Natural killer cell treated with Interleukin-12 subunit alpha and Interleukin-12 subunit beta and Interleukin-15 and Interleukin-18, amount 100 ng/mL, for 72 hours (primary cell): ENCODE results near the gene B3GALT6. TPM values are rescaled to one million over a fixed set of nuclear protein-coding genes. Genes with fewer than 3 reads are reported as not detected.
A peak's percentile ranks its signal among the peaks of the same experiment; 100 is the strongest.
"Not testable (repeated sequence)": the region's sequence is repeated elsewhere in the genome, so short reads cannot be mapped to it uniquely, and the experiment has no call there.

Source experiments
- ATAC-seq, 2 donors: fragments of 150-1000 bp; cut with Tn5 transposase in 1 of 2; sonication (Bioruptor Pico), chemical (Tn5 transposase) in 1 of 2; 2 replicates each; pipeline ENCODE4 v1.10.0; 2021
- DNase-seq: peaks from one replicate; pipeline ENCODE4 v3.0.0; 2022; ENCODE audit warnings: low spot score
- H3K27ac Mint-ChIP-seq, 2 donors: 1 replicate in 1 of 2; 2 replicates in 1 of 2; pipeline ENCODE4 v1.8.0; 2022; ENCODE audit warnings: mixed read lengths in 2 of 2, mild to moderate bottlenecking in 1 of 2, moderate library complexity in 1 of 2
- H3K27me3 Mint-ChIP-seq, 2 donors: 1 replicate in 1 of 2; 2 replicates in 1 of 2; pipeline ENCODE4 v1.8.0; 2022; ENCODE audit warnings: mixed read lengths in 2 of 2
- H3K36me3 Mint-ChIP-seq: one replicate; pipeline ENCODE4 v1.8.0; 2022; ENCODE audit warnings: mixed read lengths
- H3K4me1 Mint-ChIP-seq, 2 donors: 1 replicate in 1 of 2; 2 replicates in 1 of 2; pipeline ENCODE4 v1.8.0; 2022; ENCODE audit warnings: low read depth in 2 of 2, mixed read lengths in 2 of 2, mild to moderate bottlenecking in 1 of 2
- H3K4me3 Mint-ChIP-seq: one replicate; pipeline ENCODE4 v1.8.0; 2022; ENCODE audit warnings: mixed read lengths
- H3K9me3 Mint-ChIP-seq: 2 replicates; pipeline ENCODE4 v1.8.0; 2022; ENCODE audit warnings: mixed read lengths
- total RNA-seq, 2 donors: library from RNA; stranded (reverse); gene quantifications; one replicate each; pipeline ENCODE4 v1.2.3, GENCODE V29; 2022

Gene B3GALT6
- 10 to 100 TPM; 23.8 to 28.1 TPM for total RNA-seq

DNA sequence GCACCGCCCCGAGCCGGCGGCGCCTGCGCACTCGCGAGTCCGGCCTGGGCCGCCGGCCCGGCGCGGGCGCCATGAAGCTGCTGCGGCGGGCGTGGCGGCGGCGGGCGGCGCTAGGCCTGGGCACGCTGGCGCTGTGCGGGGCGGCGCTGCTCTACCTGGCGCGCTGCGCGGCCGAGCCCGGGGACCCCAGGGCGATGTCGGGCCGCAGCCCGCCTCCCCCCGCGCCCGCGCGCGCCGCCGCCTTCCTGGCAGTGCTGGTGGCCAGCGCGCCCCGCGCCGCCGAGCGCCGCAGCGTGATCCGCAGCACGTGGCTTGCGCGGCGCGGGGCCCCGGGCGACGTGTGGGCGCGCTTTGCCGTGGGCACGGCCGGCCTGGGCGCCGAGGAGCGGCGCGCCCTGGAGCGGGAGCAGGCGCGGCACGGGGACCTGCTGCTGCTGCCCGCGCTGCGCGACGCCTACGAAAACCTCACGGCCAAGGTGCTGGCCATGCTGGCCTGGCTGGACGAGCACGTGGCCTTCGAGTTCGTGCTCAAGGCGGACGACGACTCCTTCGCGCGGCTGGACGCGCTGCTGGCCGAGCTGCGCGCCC is at the start of gene B3GALT6:
Gene B3GALT6, plus strand, starts transcription at position 30 of the 588 bp plus-strand sequence. Its CDS starts 42 bp downstream, at position 72.
- ATAC-seq, result no peak
- Mint-ChIP-seq H3K9me3 (no peaks in the 10 kb centered on the region), H3K27ac (peak within 1 kb of the TSS; percentile 90 to 95), H3K4me1 (peaks cover 22 to 24% of the 10 kb centered on the region in 2 donors), H3K27me3 (no peaks in the 10 kb centered on the region), H3K36me3 (peaks cover 18% of the 10 kb centered on the region), H3K4me3 (peak within 1 kb of the TSS; percentile 98)
- no peak for DNase-seq

DNA sequence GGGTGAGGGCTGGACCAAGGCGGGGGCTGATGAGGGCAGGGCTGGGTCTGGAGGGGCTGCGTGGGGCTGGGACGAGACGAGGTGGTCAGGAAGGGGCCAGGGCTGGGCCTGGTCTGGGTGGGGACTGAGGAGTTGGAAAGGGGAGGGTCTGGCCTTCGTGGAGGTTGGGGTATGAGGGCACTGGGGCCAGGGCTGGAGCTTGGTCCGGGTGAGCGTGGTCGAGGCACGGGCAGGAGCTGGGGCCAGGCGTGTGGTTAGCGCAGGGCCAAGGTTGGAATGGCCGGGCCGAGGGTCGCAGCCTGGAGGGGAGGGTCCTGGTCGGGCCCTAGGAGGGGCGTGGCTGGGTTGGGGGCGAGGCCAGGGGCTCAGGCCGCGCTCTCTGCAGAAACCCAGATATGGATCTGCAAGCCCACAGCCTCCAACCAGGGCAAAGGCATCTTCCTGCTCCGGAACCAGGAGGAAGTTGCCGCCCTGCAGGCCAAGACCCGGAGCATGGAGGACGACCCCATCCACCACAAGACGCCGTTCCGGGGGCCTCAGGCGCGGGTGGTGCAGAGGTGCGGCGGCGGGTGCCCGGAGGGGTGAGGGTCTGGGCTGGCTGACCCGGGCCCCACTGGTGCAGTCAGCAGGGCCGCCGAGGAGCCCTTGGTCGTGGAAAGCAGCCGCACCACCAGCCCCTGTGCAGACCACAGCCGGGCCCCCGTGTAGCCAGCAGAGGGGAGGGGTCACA is 49.4 kb upstream of the B3GALT6 start:
- no peaks in the 10 kb centered on the region for H3K36me3 Mint-ChIP-seq

DNA sequence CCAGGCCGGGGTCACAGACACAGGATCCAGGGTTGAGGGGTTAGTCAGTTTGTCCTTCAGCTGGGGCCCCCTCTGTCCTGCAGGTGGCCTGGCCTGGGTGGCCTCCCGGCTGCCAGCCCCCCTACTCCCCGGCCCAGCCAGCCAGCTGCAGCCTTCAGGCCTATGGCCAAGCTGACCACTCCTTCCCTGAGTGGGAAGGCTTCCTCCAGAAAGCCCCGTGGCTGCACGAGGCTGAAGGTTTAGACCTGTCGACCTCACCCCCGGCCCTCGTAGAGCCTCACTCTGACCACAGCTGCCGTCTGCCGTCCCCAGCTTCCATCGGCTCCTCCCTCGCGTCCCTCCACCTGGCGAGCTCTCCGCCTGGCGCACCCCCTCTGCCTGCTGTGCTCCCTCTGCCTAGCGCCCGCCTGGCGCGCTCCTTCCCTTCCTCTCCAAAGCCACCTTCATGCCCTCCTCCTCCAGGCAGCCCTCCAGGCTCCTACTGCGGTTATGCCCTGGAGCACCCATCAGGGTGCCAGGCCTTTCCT is 48.8 kb upstream of the B3GALT6 start:
- Mint-ChIP-seq H3K9me3 (no peaks in the 10 kb centered on the region), H3K27me3 (peaks cover 0 to 4% of the 10 kb centered on the region in 2 donors), H3K27ac (peak overlapping the region in 1 of 2 donors; percentile 42), H3K36me3 (no peaks in the 10 kb centered on the region), H3K4me1 (peaks cover 8 to 24% of the 10 kb centered on the region in 2 donors), H3K4me3 (no peak overlapping the region)
- DNase-seq (peak; percentile 52), ATAC-seq (no peak)

More for the DNA sequence above, 49.4 kb upstream of the B3GALT6 start:
- peak; percentile 56 for DNase-seq
- H3K27me3 Mint-ChIP-seq, result peaks cover 0 to 4% of the 10 kb centered on the region in 2 donors
- H3K4me1 Mint-ChIP-seq, result peaks cover 8 to 24% of the 10 kb centered on the region in 2 donors
- no peak overlapping the region for H3K4me3 Mint-ChIP-seq
- no peak overlapping the region for H3K27ac Mint-ChIP-seq
- H3K9me3 Mint-ChIP-seq, result no peaks in the 10 kb centered on the region
- no peak for ATAC-seq

DNA sequence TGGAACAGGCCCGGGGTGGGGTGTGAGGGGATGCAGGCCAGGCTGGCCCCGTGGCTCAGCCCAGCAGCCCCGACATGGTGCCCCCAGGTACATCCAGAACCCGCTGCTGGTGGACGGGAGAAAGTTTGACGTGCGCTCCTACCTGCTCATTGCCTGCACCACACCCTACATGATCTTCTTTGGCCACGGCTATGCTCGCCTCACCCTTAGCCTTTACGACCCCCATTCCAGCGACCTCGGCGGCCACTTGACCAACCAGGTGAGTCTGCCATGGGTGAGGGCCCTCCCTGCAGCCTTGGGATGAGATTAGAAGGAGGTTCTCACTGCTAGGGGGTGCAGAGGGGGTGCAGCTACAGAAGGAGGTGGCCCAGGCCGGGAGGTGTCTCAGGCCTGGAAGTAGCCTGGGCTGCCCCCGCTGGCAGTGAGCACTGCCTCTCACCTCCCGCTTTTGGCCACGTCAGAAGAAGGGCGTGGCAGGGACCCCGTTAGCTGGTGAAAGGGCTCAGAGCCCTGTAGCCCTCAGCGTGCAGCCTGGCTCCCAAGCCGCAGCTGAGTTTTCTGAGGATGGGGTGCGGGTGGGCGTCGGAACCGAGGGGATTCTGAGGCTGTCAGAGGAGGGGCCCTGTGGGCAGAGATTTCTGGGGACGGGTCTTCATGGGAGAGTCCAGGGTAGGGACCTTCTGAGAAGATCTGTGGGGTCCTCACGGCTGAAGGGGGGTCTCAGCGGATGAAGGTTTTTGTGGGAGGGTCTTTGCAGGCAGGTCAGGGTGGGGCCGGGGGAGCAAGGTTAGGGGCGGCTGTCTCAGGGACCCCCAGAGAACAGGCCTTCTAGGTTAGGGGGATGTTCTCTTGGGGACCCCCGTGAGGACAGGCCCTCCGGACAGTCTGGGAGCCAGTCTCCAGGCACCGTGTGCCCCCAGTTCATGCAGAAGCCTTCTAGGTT is 47.9 kb upstream of the B3GALT6 start:
- Mint-ChIP-seq H3K9me3 (no peaks in the 10 kb centered on the region), H3K27ac (peak overlapping the region in 1 of 2 donors; percentile 42), H3K4me1 (peaks cover 8 to 25% of the 10 kb centered on the region in 2 donors), H3K27me3 (peaks cover 0 to 4% of the 10 kb centered on the region in 2 donors), H3K36me3 (no peaks in the 10 kb centered on the region), H3K4me3 (no peak overlapping the region)
- peak; percentile 52 for DNase-seq
- peak in 1 of 2 donors; percentile 32 for ATAC-seq

DNA sequence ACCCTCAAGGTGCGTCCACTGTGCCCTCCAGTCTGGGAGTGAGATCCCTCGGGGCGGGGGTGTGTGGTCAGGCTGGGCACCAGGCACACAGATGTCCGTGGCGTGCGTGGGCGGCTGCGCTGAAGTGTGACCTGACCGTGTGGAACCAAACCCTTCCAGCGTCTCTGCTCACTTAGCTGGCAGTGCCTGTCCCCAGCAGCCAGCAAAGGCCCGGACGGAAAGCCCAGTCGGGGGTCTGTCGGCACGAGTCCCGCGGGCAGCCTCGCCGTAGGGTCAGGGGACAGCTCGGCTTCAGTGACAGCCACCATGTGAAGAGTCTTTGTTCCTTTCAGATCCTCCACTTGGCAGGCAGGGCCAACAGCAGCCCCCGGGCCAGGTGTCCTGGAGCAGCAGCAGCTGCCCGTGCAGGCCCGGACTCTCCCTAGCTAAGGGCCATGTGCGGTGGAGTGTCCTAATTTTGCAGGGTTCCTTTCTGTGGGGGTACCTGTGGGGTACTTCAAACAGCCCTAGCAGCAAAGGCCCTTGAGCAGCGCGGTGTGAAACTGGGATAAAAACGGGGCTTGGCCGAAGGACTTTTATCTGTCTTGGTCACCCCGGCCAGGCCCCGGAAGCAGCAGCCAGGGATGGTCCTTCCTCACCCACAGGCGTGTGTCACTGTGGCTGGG is 46.8 kb upstream of the B3GALT6 start:
- peaks cover 0 to 4% of the 10 kb centered on the region in 2 donors for H3K27me3 Mint-ChIP-seq
- H3K36me3 Mint-ChIP-seq, result no peaks in the 10 kb centered on the region
- H3K4me1 Mint-ChIP-seq, result peaks cover 8 to 29% of the 10 kb centered on the region in 2 donors
- no peak overlapping the region for H3K4me3 Mint-ChIP-seq
- DNase-seq (peak; percentile 58), ATAC-seq (no peak)
- no peaks in the 10 kb centered on the region for H3K9me3 Mint-ChIP-seq
- H3K27ac Mint-ChIP-seq, result no peak overlapping the region

DNA sequence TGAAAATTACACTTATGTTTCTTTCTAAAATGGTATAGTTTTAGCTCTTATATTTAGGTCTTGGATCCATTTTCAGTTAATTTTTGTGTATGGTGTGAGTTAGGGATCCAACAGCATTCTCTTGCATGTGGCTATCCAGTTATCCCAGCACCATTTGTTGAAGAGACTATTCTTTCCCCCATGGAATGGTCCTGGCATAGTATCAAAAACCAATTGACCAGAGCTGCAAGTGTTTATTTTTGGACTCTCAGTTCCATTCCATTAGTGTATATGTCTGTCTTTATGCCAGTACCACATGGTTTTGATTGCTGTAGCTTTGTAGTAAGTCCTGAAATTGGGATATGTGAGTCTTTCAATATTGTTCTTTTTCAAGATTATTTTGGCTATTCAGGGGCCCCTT is 44.1 kb upstream of the B3GALT6 start:
- H3K36me3 Mint-ChIP-seq, result no peaks in the 10 kb centered on the region
- ATAC-seq (no peak), DNase-seq (no peak)
- peaks cover 0 to 20% of the 10 kb centered on the region in 2 donors for H3K4me1 Mint-ChIP-seq
- H3K27ac Mint-ChIP-seq, result no peak overlapping the region
- H3K27me3 Mint-ChIP-seq, result no peaks in the 10 kb centered on the region
- no peak overlapping the region for H3K4me3 Mint-ChIP-seq
- H3K9me3 Mint-ChIP-seq, result no peaks in the 10 kb centered on the region

DNA sequence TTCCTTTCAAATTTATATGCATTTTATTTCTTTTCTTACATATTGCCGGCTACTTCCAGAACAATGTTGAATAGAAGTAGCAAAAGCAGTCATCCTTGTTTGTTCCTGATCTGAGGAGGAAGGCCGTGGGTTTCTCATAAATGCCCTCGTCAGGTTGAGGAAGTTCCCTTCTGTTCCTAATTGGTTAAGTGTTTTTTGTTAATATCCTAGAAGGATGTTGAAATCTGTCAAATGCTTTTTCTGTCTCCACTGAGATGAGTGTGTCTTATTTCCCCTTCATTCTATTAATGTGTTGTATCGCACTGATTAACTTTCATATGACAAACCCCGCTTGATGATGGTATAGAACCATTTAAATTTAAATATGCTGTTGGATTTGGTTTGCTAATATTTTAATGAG is 42.9 kb upstream of the B3GALT6 start:
- ATAC-seq (no peak), DNase-seq (no peak)
- peaks cover 0 to 16% of the 10 kb centered on the region in 2 donors for H3K4me1 Mint-ChIP-seq
- H3K27me3 Mint-ChIP-seq, result no peaks in the 10 kb centered on the region
- no peak overlapping the region for H3K27ac Mint-ChIP-seq
- no peak overlapping the region for H3K4me3 Mint-ChIP-seq
- no peaks in the 10 kb centered on the region for H3K9me3 Mint-ChIP-seq
- peaks cover under 1% of the 10 kb centered on the region for H3K36me3 Mint-ChIP-seq

DNA sequence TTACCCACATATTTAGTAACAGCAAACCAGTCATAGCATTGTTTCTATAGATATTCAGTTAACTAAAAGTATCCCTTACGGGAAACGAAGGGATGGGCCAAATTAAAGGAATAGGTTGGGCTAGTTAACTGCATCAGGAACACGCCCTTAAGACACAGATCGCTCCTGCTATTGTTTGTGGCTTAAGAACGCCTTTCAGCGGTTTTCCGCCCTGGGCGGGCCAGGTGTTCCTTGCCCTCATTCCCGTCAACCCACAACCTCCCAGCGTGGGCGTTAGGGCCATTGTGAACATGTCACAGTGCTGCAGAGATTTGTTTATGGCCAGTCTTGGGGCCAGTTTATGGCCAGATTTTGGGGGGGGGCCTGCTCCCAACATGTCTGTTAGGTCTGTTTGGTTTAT is 40.3 kb upstream of the B3GALT6 start:
- Mint-ChIP-seq H3K4me3 (no peak overlapping the region), H3K36me3 (peaks cover 13% of the 10 kb centered on the region), H3K27me3 (no peaks in the 10 kb centered on the region), H3K4me1 (peaks cover 20 to 29% of the 10 kb centered on the region in 2 donors), H3K9me3 (peaks cover 7% of the 10 kb centered on the region), H3K27ac (no peak overlapping the region)
- no peak for DNase-seq
- no peak for ATAC-seq

DNA sequence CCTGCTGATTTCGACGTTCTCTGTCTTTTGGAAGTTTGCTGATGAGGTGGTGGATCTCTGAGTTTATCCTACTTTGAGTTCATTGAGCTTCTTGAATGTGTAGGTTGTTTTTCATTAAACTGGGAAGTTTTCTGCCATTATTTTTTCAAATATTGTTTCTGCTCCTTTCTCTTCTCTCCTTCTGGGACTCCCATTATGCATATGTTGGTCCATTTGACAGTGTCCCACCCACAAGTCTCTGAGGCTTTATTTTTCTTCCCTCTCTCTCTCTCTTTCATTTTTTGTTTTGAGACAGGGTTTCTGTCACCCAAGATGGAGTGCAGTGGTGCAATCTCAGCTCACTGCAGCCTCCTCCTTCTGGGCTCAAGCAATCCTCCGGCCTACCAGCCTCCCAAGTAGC is 37.3 kb upstream of the B3GALT6 start:
- H3K27ac Mint-ChIP-seq, result peak overlapping the region; percentile 12 to 79
- peaks cover 13% of the 10 kb centered on the region for H3K36me3 Mint-ChIP-seq
- DNase-seq (no peak), ATAC-seq (no peak)
- peaks cover 20 to 27% of the 10 kb centered on the region in 2 donors for H3K4me1 Mint-ChIP-seq
- no peak overlapping the region for H3K4me3 Mint-ChIP-seq
- H3K9me3 Mint-ChIP-seq, result peaks cover 7% of the 10 kb centered on the region
- no peaks in the 10 kb centered on the region for H3K27me3 Mint-ChIP-seq

DNA sequence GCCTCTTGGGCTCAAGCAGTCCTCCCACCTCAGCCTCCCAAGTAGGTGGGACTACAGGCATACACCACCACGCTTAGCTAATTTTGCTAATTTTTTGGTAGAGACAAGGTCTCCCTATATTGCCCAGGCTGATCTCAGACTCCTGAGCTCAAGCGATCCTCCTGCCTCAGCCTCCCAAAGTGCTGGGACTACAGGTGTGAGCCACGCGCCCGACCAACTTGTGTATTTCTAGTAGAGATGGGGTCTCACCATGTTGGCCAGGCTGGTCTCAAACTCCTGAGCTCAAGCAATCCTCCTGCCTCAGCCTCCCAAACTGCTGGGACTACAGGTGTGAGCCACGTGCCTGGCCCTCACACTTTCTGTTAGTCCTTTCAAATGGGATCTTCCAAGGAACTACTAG is 36.3 kb upstream of the B3GALT6 start:
- Mint-ChIP-seq H3K36me3 (peaks cover 13% of the 10 kb centered on the region), H3K4me1 (peaks cover 24 to 34% of the 10 kb centered on the region in 2 donors), H3K27ac (peak overlapping the region; percentile 12 to 79)
- H3K27me3 Mint-ChIP-seq, H3K4me3 Mint-ChIP-seq, ATAC-seq, H3K9me3 Mint-ChIP-seq, DNase-seq: not testable (repeated sequence)

DNA sequence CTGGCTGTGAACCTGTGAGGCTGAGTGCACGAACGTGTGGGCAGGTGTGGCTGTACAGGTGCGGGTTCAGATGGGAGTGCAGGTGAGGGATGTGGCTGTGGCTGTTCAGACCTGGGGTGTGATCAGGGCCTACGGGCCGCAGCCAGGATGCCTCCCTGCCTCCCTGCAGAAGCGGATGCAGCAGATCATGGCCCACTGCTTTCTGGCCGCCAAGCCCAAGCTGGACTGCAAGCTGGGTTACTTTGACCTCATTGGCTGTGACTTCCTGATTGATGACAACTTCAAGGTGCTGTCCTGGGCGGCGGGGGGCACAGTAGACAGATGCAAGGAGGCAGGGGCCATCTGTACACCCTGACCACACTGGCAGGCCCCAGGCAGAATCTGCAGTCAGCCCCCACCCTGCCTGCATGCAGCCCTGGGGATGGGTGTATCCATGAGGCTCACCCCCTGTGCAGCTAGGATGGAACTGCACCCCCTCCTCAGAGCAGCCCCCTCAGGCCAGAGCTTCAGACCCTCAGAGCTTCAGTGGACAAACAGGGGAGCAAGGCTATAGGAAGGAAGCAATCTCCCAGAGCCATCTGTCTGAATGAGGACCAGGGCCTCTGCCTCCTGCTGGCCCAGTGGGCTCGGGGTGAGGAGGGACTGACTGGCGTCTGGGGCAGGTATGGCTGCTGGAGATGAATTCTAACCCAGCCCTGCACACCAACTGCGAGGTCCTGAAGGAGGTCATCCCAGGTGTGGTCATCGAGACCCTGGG is 35.4 kb upstream of the B3GALT6 start:
- peaks cover 13% of the 10 kb centered on the region for H3K36me3 Mint-ChIP-seq
- peak overlapping the region in 1 of 2 donors; percentile 79 for H3K27ac Mint-ChIP-seq
- peaks cover 25 to 34% of the 10 kb centered on the region in 2 donors for H3K4me1 Mint-ChIP-seq
- no peaks in the 10 kb centered on the region for H3K27me3 Mint-ChIP-seq
- no peak overlapping the region for H3K4me3 Mint-ChIP-seq
- peaks cover 7% of the 10 kb centered on the region for H3K9me3 Mint-ChIP-seq
- no peak for ATAC-seq
- DNase-seq, result no peak

DNA sequence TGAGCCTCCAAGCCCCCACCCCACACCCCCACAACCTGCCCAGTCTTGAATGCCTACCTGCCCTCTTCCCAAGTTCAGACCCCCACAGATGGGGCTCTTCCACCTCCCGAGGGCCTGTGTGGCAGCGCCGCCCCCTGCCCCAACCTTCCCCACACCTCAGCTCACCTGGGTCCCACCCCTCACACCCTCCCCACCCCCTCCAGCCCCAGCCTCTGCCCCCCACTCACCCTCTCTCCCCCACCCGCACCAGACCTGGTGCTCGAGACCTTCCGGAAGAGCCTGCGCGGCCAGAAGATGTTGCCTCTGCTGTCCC is 34.9 kb upstream of the B3GALT6 start:
- peak; percentile 48 for DNase-seq
- peaks cover 7% of the 10 kb centered on the region for H3K9me3 Mint-ChIP-seq
- ATAC-seq, result no peak
- H3K4me3 Mint-ChIP-seq, result no peak overlapping the region
- H3K36me3 Mint-ChIP-seq, result peaks cover 13% of the 10 kb centered on the region
- H3K27me3 Mint-ChIP-seq, result no peaks in the 10 kb centered on the region
- H3K4me1 Mint-ChIP-seq, result peaks cover 25 to 29% of the 10 kb centered on the region in 2 donors
- H3K27ac Mint-ChIP-seq, result peak overlapping the region in 1 of 2 donors; percentile 79
